Measurements from ENCODE around the gene HIVEP1.
A peak's percentile ranks its signal among the peaks of the same experiment; 100 is the strongest.

Gene HIVEP1

GRCh38 chr6:12051861-12052368 is 39.8 kb downstream of the HIVEP1 start:
- DNase-seq, result no peak

- no peak for DNase-seq
Observed at GRCh38 chr6:12058172-12058961, 46.3 kb downstream of the HIVEP1 start.

DNA sequence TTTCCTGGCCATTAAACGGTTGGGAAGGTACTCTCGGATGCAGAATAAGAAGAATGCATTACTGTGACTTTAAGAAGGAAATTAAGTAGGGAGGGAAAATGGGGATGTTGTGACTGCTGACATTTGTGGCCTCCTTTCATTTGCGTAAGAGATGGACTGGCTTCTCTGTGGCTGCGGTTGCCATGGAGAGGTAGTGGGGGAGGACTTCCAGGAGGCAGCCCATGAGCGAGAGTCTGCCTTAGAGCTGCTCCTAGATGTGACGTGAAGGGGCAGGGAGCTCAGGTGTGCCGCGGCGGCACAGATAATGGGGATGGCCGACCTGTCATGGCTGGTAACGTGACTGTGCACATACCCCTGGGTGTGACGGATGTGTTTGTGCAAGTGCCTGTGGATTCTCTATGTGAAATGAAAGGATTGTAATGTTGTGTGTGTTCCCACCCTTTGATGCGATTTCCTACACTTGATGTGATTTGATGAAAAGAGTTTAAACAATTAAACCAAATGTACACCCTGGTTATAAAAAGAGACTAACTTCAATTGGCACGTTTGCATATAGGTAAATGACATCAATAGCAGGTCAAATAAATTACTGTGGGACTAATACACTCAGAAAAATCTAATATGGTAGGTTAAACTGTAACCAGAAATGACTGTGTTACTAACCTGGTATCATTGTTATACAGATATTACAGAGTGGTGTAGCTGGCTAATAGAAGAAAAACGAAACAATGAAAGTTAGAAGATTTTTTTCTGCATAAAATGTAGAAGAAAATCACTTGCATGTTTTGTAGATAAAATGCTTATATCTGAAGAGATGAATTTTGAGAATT is 48.9 kb downstream of the HIVEP1 start:
- DNase-seq, result peak; percentile 8 to 28

GRCh38 chr6:12062605-12063004 is 50.5 kb downstream of the HIVEP1 start:
- no peak for DNase-seq

GRCh38 chr6:12064131-12064530 is 52.0 kb downstream of the HIVEP1 start:
- DNase-seq, result no peak

- no peak for DNase-seq
Observed at GRCh38 chr6:12064538-12065071, 52.5 kb downstream of the HIVEP1 start.

DNA sequence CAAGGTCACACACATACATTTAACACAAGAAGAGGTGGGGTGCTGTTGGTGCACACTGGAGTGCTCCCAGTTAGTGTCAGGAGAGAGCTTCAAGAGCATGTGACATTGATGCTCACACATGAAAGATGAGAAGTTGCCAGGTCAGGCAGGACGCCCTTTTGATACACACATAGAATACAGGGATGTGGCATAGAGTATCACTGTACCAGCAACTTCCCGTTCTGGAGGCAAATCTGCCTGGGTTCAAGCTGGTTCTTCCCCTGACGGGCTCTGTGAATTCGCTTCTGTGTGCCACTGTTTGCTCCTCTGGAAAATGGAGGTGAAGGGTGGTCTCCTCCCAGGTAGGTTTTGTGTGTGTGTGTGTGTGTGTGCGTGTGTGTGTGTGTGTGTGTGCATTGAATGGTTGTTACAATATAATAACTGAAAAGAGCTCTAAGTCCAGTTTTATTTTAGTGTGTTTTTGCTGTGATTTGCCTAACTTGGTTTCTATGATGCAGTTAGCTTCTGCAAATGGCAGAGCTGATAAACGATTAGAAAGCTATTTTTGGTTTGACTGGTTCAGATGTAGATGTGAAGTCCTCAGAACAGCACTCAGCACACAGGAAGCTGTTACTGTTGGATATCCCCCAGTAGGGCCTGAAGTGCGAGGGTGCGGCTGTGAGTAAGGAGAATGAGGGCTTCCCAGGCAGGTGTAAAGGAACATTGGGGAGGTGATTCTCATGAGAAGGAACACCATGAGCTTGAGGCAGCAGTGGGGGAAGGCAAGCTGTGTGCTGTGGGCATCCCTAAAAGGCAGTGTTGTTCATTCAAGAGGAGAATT is 53.4 kb downstream of the HIVEP1 start:
- DNase-seq, result no peak

GRCh38 chr6:12066297-12066696 is 54.2 kb downstream of the HIVEP1 start:
- no peak for DNase-seq

DNA sequence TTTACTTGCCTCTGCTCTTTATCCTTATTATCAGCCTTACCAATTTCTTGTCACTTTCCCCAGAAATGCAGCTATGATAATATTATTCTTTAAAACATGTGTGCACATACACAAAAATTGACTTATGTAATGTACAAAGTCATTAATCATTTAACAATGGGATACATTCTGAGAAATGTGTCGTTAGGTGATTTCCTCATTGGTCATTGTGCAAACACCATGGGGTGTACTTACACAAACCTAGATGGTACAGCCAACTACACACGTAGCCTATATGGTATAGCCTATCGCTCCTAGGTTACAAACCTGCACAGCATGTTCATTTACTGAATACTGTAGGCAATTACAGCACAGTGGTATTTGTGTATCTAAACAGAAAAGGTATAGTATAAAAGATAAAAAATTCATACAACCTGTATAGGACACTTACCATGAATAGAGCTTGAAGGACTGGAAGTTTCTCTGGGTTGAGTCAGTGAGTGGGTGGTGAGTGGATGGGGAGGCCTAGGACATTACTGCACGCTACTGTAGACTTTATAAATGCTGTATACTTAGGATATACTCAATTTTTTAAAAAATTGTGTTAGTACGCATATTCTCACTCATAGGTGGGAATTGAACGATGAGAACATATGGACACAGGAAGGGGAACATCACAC is 56.9 kb downstream of the HIVEP1 start:
- DNase-seq, result no peak

- no peak for DNase-seq
Observed at GRCh38 chr6:12069891-12070529, 57.9 kb downstream of the HIVEP1 start.

- no peak for DNase-seq
Observed at GRCh38 chr6:12071064-12071615, 59.0 kb downstream of the HIVEP1 start.

GRCh38 chr6:12075067-12075563 is 63.0 kb downstream of the HIVEP1 start:
- no peak for DNase-seq

- DNase-seq, result no peak
Observed at GRCh38 chr6:12077021-12077710, 65.1 kb downstream of the HIVEP1 start.

DNA sequence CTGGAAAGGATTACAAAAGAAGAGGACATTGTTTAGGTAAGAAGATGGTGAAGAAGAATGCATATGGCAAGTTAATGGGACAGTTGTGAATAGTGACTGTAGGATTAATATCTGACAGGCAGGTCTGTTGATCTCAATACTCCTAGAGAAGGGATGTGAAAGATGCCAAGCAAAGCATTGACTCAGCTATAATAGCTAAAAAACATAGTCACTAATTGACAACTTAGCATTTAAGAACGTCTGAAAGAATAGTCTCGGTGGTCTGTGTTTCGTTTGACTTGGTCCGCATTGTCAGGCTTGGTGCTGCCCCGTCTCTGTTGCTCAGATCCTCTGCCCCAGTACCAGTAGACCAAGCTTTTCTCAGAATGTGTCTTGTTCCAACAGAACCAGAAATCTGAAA is 65.9 kb downstream of the HIVEP1 start:
- no peak for DNase-seq

- DNase-seq, result no peak
Observed at GRCh38 chr6:12081771-12082170, 69.7 kb downstream of the HIVEP1 start.

DNA sequence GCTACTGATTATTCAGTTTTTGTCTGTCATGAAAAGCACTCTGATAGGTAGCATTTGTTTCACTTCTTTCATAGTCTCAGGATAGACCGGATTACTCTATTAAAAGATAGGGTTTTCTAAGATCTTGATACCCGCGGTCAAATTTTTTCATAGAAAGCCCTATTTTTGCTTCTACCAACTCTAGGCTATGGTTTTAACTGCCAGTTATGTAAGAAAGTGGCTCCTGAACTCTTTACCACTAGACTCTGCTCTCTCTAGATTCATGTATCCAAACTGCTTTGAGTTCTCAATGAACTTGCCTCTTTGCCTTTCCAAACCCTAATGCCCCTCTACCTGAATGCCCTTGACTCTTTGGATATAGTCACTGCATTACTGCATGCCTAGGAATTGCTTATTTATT is 70.3 kb downstream of the HIVEP1 start:
- no peak for DNase-seq

- no peak for DNase-seq
Observed at GRCh38 chr6:12083302-12083701, 71.2 kb downstream of the HIVEP1 start.

DNA sequence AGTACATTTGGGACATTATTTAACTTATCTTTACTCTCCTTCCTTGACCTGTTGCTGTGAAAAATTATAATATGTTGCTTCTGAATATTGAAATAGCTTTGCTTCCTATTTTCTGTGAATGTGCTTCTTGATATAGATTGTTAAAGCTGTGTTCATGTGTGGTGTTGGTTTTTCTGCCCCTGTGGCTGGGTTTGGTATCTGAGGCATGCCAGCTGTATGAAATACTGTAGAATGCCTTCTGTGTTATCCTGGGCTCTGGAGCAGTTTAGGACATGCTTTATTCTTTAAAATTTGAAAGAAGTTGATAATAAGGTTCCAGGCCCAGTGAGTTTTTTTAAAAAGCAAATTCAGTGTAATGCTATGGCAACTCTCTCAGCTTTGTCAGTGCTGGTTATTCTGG is 71.7 kb downstream of the HIVEP1 start:
- no peak for DNase-seq

- no peak for DNase-seq
Observed at GRCh38 chr6:12084681-12085080, 72.6 kb downstream of the HIVEP1 start.

- DNase-seq, result no peak
Observed at GRCh38 chr6:12088531-12088930, 76.4 kb downstream of the HIVEP1 start.

DNA sequence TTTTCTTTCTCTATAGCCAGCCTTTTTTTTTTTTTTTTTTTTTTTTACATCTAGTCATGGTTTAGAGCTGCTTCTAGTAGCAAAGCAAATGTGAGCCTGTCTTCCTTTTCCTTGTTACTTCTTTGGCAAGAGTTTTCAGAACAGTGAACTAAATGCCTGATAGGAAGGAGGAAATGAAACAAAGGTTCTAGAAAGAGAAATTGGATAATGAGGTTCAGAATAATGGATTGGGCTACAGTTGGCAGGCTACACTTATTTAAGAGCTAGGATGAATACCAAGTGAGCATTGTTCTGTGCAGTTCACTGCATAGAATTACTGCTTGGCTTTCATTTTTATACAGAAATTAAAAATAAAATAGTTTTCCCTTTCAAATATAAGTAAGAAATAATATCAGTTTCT is 78.6 kb downstream of the HIVEP1 start:
- no peak for DNase-seq

All from SHP77 (cell line).